Thoracic aorta (tissue), 2 donors: ENCODE results near the gene LPAR1. TPM values are rescaled to one million over a fixed set of nuclear protein-coding genes. Genes with fewer than 3 reads are reported as not detected.

Experiments used
- ATAC-seq: fragments of 150-250 bp; one replicate; pipeline ENCODE4 v1.8.0; 2017; ENCODE audit warnings: low read depth; ENCODE audit not compliant: insufficient number of reproducible peaks, low FRiP score
- DNase-seq: peaks from one replicate; pipeline ENCODE4 v3.0.0-alpha.2; 2020; ENCODE audit warnings: low spot score
- H3K27ac ChIP-seq, 2 donors: fragments of 200-600 bp; sonication (generic); 1 replicate in 1 of 2; 2 replicates in 1 of 2; pipeline ENCODE4 v1.5.1; 2016; ENCODE audit warnings: mild to moderate bottlenecking in 2 of 2, moderate library complexity in 2 of 2
- H3K27me3 ChIP-seq: fragments of 200-600 bp; sonication (generic); replicated peaks from 2 replicates; pipeline ENCODE4 v1.6.0; 2016; ENCODE audit warnings: mild to moderate bottlenecking; ENCODE audit not compliant: insufficient read depth
- H3K36me3 ChIP-seq: fragments of 200-600 bp; sonication (generic); one replicate; pipeline ENCODE4 v1.5.1; 2016
- H3K4me1 ChIP-seq, 2 donors: fragments of 200-600 bp; sonication (generic); 1 replicate in 1 of 2; 2 replicates in 1 of 2; pipeline versions ENCODE4 v1.5.1 to v1.6.0; 2016; ENCODE audit warnings: low read depth in 2 of 2, mild to moderate bottlenecking in 1 of 2; ENCODE audit not compliant: control insufficient read depth in 1 of 2
- H3K4me3 ChIP-seq: fragments of 200-600 bp; sonication (generic); 2 replicates; pipeline ENCODE4 v1.5.1; 2016; ENCODE audit warnings: mild to moderate bottlenecking
- H3K9me3 ChIP-seq: fragments of 200-600 bp; sonication (generic); 2 replicates; pipeline ENCODE4 v1.5.1; 2016
- CTCF ChIP-seq: fragments of 200-600 bp; sonication (generic); IDR thresholded peaks from one replicate; pipeline ENCODE4 v1.5.1; 2019; ENCODE audit warnings: antibody characterized with exemption
- total RNA-seq, 2 donors: library from RNA; depleted of rRNA; stranded (reverse); fragments of >200 nt; gene quantifications; one replicate each; pipeline versions ENCODE4 v1.1.0 to v1.2.3, GENCODE V29; 2016

LPAR1 gene
- total RNA-seq, 2 donors from 2014 or later: 85.1 to 94.0 TPM

- DNase-seq (no peak), ATAC-seq (peak; percentile 3)
- H3K4me3 ChIP-seq: peak overlapping the region; percentile 32
- H3K27ac ChIP-seq: peak overlapping the region; percentile 65 to 72
- TF ChIP-seq CTCF: no peak
- peaks cover 7 to 52% of the 10 kb centered on the region in 2 donors for H3K4me1 ChIP-seq
- no peaks in the 10 kb centered on the region for H3K27me3 ChIP-seq
- H3K36me3 ChIP-seq: no peaks in the 10 kb centered on the region
- H3K9me3 ChIP-seq: peaks cover 12% of the 10 kb centered on the region
Measured at GRCh38 chr9:110911659-110912418, 126.4 kb downstream of the LPAR1 start.

GRCh38 chr9:110908894-110909293 lies 129.4 kb downstream of the LPAR1 start:
- DNase-seq (no peak), ATAC-seq (no peak)
- no peak for TF ChIP-seq CTCF
- H3K36me3 ChIP-seq: no peaks in the 10 kb centered on the region
- no peak overlapping the region for H3K27ac ChIP-seq
- peaks cover 12% of the 10 kb centered on the region for H3K9me3 ChIP-seq
- H3K27me3 ChIP-seq: no peaks in the 10 kb centered on the region
- peaks cover 14 to 62% of the 10 kb centered on the region in 2 donors for H3K4me1 ChIP-seq
- H3K4me3 ChIP-seq: no peak overlapping the region

GRCh38 chr9:110900917-110901316 lies 137.4 kb downstream of the LPAR1 start:
- DNase-seq (no peak), ATAC-seq (no peak)
- H3K36me3 ChIP-seq: no peaks in the 10 kb centered on the region
- no peak for TF ChIP-seq CTCF
- H3K9me3 ChIP-seq: no peaks in the 10 kb centered on the region
- H3K4me3 ChIP-seq: no peak overlapping the region
- no peaks in the 10 kb centered on the region for H3K27me3 ChIP-seq
- H3K4me1 ChIP-seq: peaks cover 63 to 92% of the 10 kb centered on the region in 2 donors
- peak overlapping the region; percentile 72 to 83 for H3K27ac ChIP-seq

- Histone ChIP-seq H3K4me1 (peaks cover 64 to 92% of the 10 kb centered on the region in 2 donors), H3K36me3 (no peaks in the 10 kb centered on the region), H3K27me3 (no peaks in the 10 kb centered on the region), H3K27ac (peak overlapping the region; percentile 72 to 83), H3K4me3 (no peak overlapping the region), H3K9me3 (no peaks in the 10 kb centered on the region)
- no peak for TF ChIP-seq CTCF
- DNase-seq (no peak), ATAC-seq (no peak)
Measured at GRCh38 chr9:110900456-110900855, 137.8 kb downstream of the LPAR1 start.

GRCh38 chr9:110898866-110899265 lies 139.4 kb downstream of the LPAR1 start:
- H3K27ac ChIP-seq: peak overlapping the region; percentile 40 to 83
- no peak for ATAC-seq
- peaks cover 69 to 91% of the 10 kb centered on the region in 2 donors for H3K4me1 ChIP-seq

More at GRCh38 chr9:110898866-110899265, 139.4 kb downstream of the LPAR1 start:
- no peaks in the 10 kb centered on the region for H3K27me3 ChIP-seq
- no peak for TF ChIP-seq CTCF
- no peak overlapping the region for H3K4me3 ChIP-seq
- H3K9me3 ChIP-seq: no peaks in the 10 kb centered on the region
- DNase-seq: no peak
- H3K36me3 ChIP-seq: no peaks in the 10 kb centered on the region
